ENCODE data around the gene DAAM2. TPM values are rescaled to one million over a fixed set of nuclear protein-coding genes. Genes with fewer than 3 reads are reported as not detected.

DAAM2 gene
- total and polyA plus RNA-seq, 2 experiments from 2014 or later, result 1.8 to 5.6 TPM

GRCh38 chr6:39927159-39927558 is 135.0 kb downstream of the DAAM2 start:
- Histone ChIP-seq H3K9ac (no peak overlapping the region), H3K4me3 (no peak overlapping the region), H3K4me2 (ENCODE audit: unreplicated experiment) (no peak overlapping the region), H4K20me1 (ENCODE audit: insufficient read depth) (no peaks in the 10 kb centered on the region), H3K4me1 (ENCODE audit: insufficient read depth) (peaks cover 9% of the 10 kb centered on the region; the same call in 1 of the 2 replicates), H3K9me3 (ENCODE audit: low read depth) (no peaks in the 10 kb centered on the region), H3K27ac (no peak overlapping the region), H2AFZ (no peak overlapping the region), H3K79me2 (ENCODE audit: insufficient read depth) (no peaks in the 10 kb centered on the region), H3K27me3 (replicated peaks; ENCODE audit: insufficient read depth) (no peaks in the 10 kb centered on the region), H3F3A (ENCODE audit: insufficient read depth) (peaks cover 7% of the 10 kb centered on the region; the same call in 1 of the 2 replicates), H3K36me3 (ENCODE audit: low read depth) (no peaks in the 10 kb centered on the region), H3K9me2 (ENCODE audit: insufficient read depth) (no peaks in the 10 kb centered on the region)
- in situ Hi-C loops (cut with MboI), result no loop called here
- no peak for TF ChIP-seq EZH2phosphoT487 (IDR thresholded peaks at IDR 0.05; ENCODE audit: insufficient read depth, low read depth)
- no peak for TF ChIP-seq EZH2 (IDR thresholded peaks at IDR 0.05; ENCODE audit: insufficient read depth, poor library complexity, severe bottlenecking)
- peak; percentile 55 for DNase-seq
- WGBS, 2 experiments (ENCODE audit: low coverage in 1 of 2, low lambda C conversion rate in 2 of 2, missing lambda C conversion rate in 2 of 2), result 85 to 86% methylated on average over 11 of the region's 11 CpGs

- H3K9ac ChIP-seq, result no peak overlapping the region
- no peaks in the 10 kb centered on the region for H3K36me3 ChIP-seq (ENCODE audit: low read depth)
- DNase-seq, result no peak
- no peaks in the 10 kb centered on the region for H3K9me2 ChIP-seq (ENCODE audit: insufficient read depth)
- H3K4me1 ChIP-seq (ENCODE audit: insufficient read depth), result peaks cover 13% of the 10 kb centered on the region; the same call in 1 of the 2 replicates
- H3K4me2 ChIP-seq (ENCODE audit: unreplicated experiment), result peak overlapping the region; percentile 7
- H2AFZ ChIP-seq, result no peak overlapping the region
- no peaks in the 10 kb centered on the region for H3K27me3 ChIP-seq (replicated peaks; ENCODE audit: insufficient read depth)
- no peaks in the 10 kb centered on the region for H3K79me2 ChIP-seq (ENCODE audit: insufficient read depth)
- H3K9me3 ChIP-seq (ENCODE audit: low read depth), result no peaks in the 10 kb centered on the region
- WGBS, 2 experiments (ENCODE audit: low coverage in 1 of 2, low lambda C conversion rate in 2 of 2, missing lambda C conversion rate in 2 of 2), result 63 to 73% methylated on average over 8 to 9 of the region's 9 CpGs
- H4K20me1 ChIP-seq (ENCODE audit: insufficient read depth), result no peaks in the 10 kb centered on the region
- H3K27ac ChIP-seq, result no peak overlapping the region
- H3K4me3 ChIP-seq, result no peak overlapping the region
- peaks cover 7% of the 10 kb centered on the region; the same call in 1 of the 2 replicates for H3F3A ChIP-seq (ENCODE audit: insufficient read depth)
- TF ChIP-seq EZH2phosphoT487 (IDR thresholded peaks at IDR 0.05; ENCODE audit: insufficient read depth, low read depth) (no peak), EZH2 (IDR thresholded peaks at IDR 0.05; ENCODE audit: insufficient read depth, poor library complexity, severe bottlenecking) (no peak)
- in situ Hi-C loops (cut with MboI), result no loop called here
These were observed 137.0 kb downstream of the DAAM2 start for GRCh38 chr6:39929039-39929732.

- H3K27ac ChIP-seq, result peak overlapping the region; percentile 20
- H3K4me3 ChIP-seq, result 0 out of 2 replicates have a peak overlapping the region, but pooled peaks have one; percentile 39
- peak; percentile 55 for DNase-seq
- H3K9me2 ChIP-seq (ENCODE audit: insufficient read depth), result no peaks in the 10 kb centered on the region
- H3K4me2 ChIP-seq (ENCODE audit: unreplicated experiment), result peak overlapping the region; percentile 52
- in situ Hi-C loops (cut with MboI), result no loop called here
- H3K79me2 ChIP-seq (ENCODE audit: insufficient read depth), result no peaks in the 10 kb centered on the region
- H3K27me3 ChIP-seq (replicated peaks; ENCODE audit: insufficient read depth), result no peaks in the 10 kb centered on the region
- WGBS, 2 experiments (ENCODE audit: low coverage in 1 of 2, low lambda C conversion rate in 2 of 2, missing lambda C conversion rate in 2 of 2), result 56 to 61% methylated on average over 10 to 11 of the region's 11 CpGs
- peaks cover 13% of the 10 kb centered on the region; the same call in 1 of the 2 replicates for H3K4me1 ChIP-seq (ENCODE audit: insufficient read depth)
- no peak for TF ChIP-seq EZH2 (IDR thresholded peaks at IDR 0.05; ENCODE audit: insufficient read depth, poor library complexity, severe bottlenecking)
- no peak for TF ChIP-seq EZH2phosphoT487 (IDR thresholded peaks at IDR 0.05; ENCODE audit: insufficient read depth, low read depth)
- H3F3A ChIP-seq (ENCODE audit: insufficient read depth), result peaks cover 7% of the 10 kb centered on the region; the same call in 1 of the 2 replicates
- H3K9ac ChIP-seq, result no peak overlapping the region; the same call in 1 of the 2 replicates
- H3K36me3 ChIP-seq (ENCODE audit: low read depth), result no peaks in the 10 kb centered on the region
- peak overlapping the region; percentile 34; the same call in 1 of the 2 replicates for H2AFZ ChIP-seq
- H3K9me3 ChIP-seq (ENCODE audit: low read depth), result no peaks in the 10 kb centered on the region
- no peaks in the 10 kb centered on the region for H4K20me1 ChIP-seq (ENCODE audit: insufficient read depth)
These were observed 137.7 kb downstream of the DAAM2 start for GRCh38 chr6:39929733-39930461.

GRCh38 chr6:39930540-39930939 is 138.4 kb downstream of the DAAM2 start:
- Histone ChIP-seq H3K79me2 (ENCODE audit: insufficient read depth) (no peaks in the 10 kb centered on the region), H2AFZ (no peak overlapping the region), H3K27me3 (replicated peaks; ENCODE audit: insufficient read depth) (no peaks in the 10 kb centered on the region), H4K20me1 (ENCODE audit: insufficient read depth) (no peaks in the 10 kb centered on the region), H3K4me3 (no peak overlapping the region), H3K9ac (no peak overlapping the region), H3K4me2 (ENCODE audit: unreplicated experiment) (no peak overlapping the region), H3K27ac (peak overlapping the region; percentile 20; the same call in 1 of the 2 replicates), H3K4me1 (ENCODE audit: insufficient read depth) (peaks cover 13% of the 10 kb centered on the region; the same call in 1 of the 2 replicates), H3K36me3 (ENCODE audit: low read depth) (no peaks in the 10 kb centered on the region), H3K9me2 (ENCODE audit: insufficient read depth) (no peaks in the 10 kb centered on the region), H3F3A (ENCODE audit: insufficient read depth) (peaks cover 7% of the 10 kb centered on the region; the same call in 1 of the 2 replicates), H3K9me3 (ENCODE audit: low read depth) (no peaks in the 10 kb centered on the region)
- in situ Hi-C loops (cut with MboI), result no loop called here
- WGBS, 2 experiments (ENCODE audit: low coverage in 1 of 2, low lambda C conversion rate in 2 of 2, missing lambda C conversion rate in 2 of 2), result 75 to 81% methylated on average over 4 of the region's 4 CpGs
- no peak for DNase-seq
- no peak for TF ChIP-seq EZH2phosphoT487 (IDR thresholded peaks at IDR 0.05; ENCODE audit: insufficient read depth, low read depth)
- no peak for TF ChIP-seq EZH2 (IDR thresholded peaks at IDR 0.05; ENCODE audit: insufficient read depth, poor library complexity, severe bottlenecking)

All from GM23248 (cell line).